HepG2 (cell line): Measurements from ENCODE around the gene BAIAP2L1. TPM values are rescaled to one million over a fixed set of nuclear protein-coding genes. Genes with fewer than 3 reads are reported as not detected.

Experiments
- ARNT2 ChIP-seq: sonication (generic); formaldehyde crosslinking; IDR thresholded peaks from 2 replicates; pipeline ENCODE4 v1.8.0; 2022; ENCODE audit warnings: mild to moderate bottlenecking, low read depth, missing genetic modification reagents, moderate library complexity
- ATM ChIP-seq: fragments of 450-650 bp; IDR thresholded peaks from 2 replicates; pipeline ENCODE4 v1.7.1; 2017; ENCODE audit warnings: mild to moderate bottlenecking, borderline replicate concordance
- CREB1 ChIP-seq, 2 experiments: fragments of 450-650 bp in 1 of 2; IDR thresholded peaks; 2 replicates each; pipeline ENCODE4 v1.6.1; 2016 to 2017; ENCODE audit warnings: control low read depth in 1 of 2, mild to moderate bottlenecking in 1 of 2, missing compliant biosample characterization in 1 of 2, missing genetic modification characterization in 1 of 2
- CTCF ChIP-seq: sonication (generic); formaldehyde crosslinking; IDR thresholded peaks from 2 replicates; pipeline ENCODE4 v1.5.0; 2020; ENCODE audit warnings: mild to moderate bottlenecking, missing genetic modification reagents, moderate library complexity
- GABPA ChIP-seq, 2 experiments: IDR thresholded peaks; 2 replicates each; pipeline ENCODE4 v1.6.1; 2011 to 2016; ENCODE audit warnings: low read depth in 2 of 2, low read length in 1 of 2, missing biosample characterization in 1 of 2, missing genetic modification characterization in 1 of 2
- GATAD1 ChIP-seq: IDR thresholded peaks from 2 replicates; pipeline ENCODE4 v1.6.1; 2016; ENCODE audit warnings: missing genetic modification reagents, missing compliant biosample characterization
- HMG20B ChIP-seq: conservative IDR thresholded peaks from 2 replicates; pipeline ENCODE4 v1.6.1; 2016; ENCODE audit warnings: missing genetic modification reagents, missing compliant biosample characterization
- KAT2B ChIP-seq: fragments of 150-350 bp; IDR thresholded peaks from 2 replicates; pipeline ENCODE4 v1.6.1; 2014; ENCODE audit warnings: low read depth, low read length, borderline replicate concordance
- KAT8 ChIP-seq: IDR thresholded peaks from 2 replicates; pipeline ENCODE4 v1.6.1; 2016; ENCODE audit warnings: missing genetic modification reagents, missing compliant biosample characterization
- KDM5B ChIP-seq: sonication (generic); formaldehyde crosslinking; IDR thresholded peaks from 2 replicates; pipeline ENCODE4 v1.4.0; 2020; ENCODE audit warnings: missing genetic modification reagents, mild to moderate bottlenecking, borderline replicate concordance
- PATZ1 ChIP-seq: sonication (generic); formaldehyde crosslinking; IDR thresholded peaks from 2 replicates; pipeline ENCODE4 v1.4.0; 2020; ENCODE audit warnings: missing genetic modification reagents
- POLR2AphosphoS5 ChIP-seq: IDR thresholded peaks from 2 replicates; pipeline ENCODE4 v1.6.1; 2012; ENCODE audit warnings: low read depth, low read length
- SOX5 ChIP-seq: IDR thresholded peaks from 2 replicates; pipeline ENCODE4 v1.6.1; 2016; ENCODE audit warnings: borderline replicate concordance
- THAP11 ChIP-seq: IDR thresholded peaks from 2 replicates; pipeline ENCODE4 v1.6.1; 2016; ENCODE audit warnings: missing biosample characterization, missing genetic modification reagents
- ZBTB25 ChIP-seq: IDR thresholded peaks from 2 replicates; pipeline ENCODE4 v1.6.1; 2018; ENCODE audit warnings: missing genetic modification reagents
- ZMAT5 ChIP-seq: sonication (generic); formaldehyde crosslinking; IDR thresholded peaks from 2 replicates; pipeline ENCODE4 v1.5.0; 2020; ENCODE audit warnings: mild to moderate bottlenecking, low read depth, missing genetic modification reagents, borderline replicate concordance
- ZNF230 ChIP-seq: sonication (generic); formaldehyde crosslinking; IDR thresholded peaks from 2 replicates; pipeline ENCODE4 v1.4.0; 2020; ENCODE audit warnings: mild to moderate bottlenecking, missing genetic modification reagents
- ZNF274 ChIP-seq: sonication (generic); formaldehyde crosslinking; IDR thresholded peaks from 2 replicates; pipeline ENCODE4 v1.5.1; 2020; ENCODE audit warnings: mild to moderate bottlenecking, missing genetic modification reagents
- ZNF326 ChIP-seq: sonication (generic); formaldehyde crosslinking; IDR thresholded peaks from 2 replicates; pipeline ENCODE4 v1.4.0; 2020; ENCODE audit warnings: missing genetic modification reagents, borderline replicate concordance
- ZNF354B ChIP-seq: sonication (generic); formaldehyde crosslinking; IDR thresholded peaks from 2 replicates; pipeline ENCODE4 v1.8.0; 2022; ENCODE audit warnings: mild to moderate bottlenecking, missing genetic modification reagents
- ZNF430 ChIP-seq: sonication (generic); formaldehyde crosslinking; IDR thresholded peaks from 2 replicates; pipeline ENCODE4 v1.9.0; 2021; ENCODE audit warnings: mild to moderate bottlenecking, missing genetic modification reagents
- ZNF512 ChIP-seq: sonication (generic); formaldehyde crosslinking; IDR thresholded peaks from 2 replicates; pipeline ENCODE4 v1.4.0; 2020; ENCODE audit warnings: mild to moderate bottlenecking, missing genetic modification reagents
- ZNF543 ChIP-seq: sonication (generic); formaldehyde crosslinking; IDR thresholded peaks from 2 replicates; pipeline ENCODE4 v1.4.0; 2020; ENCODE audit warnings: mild to moderate bottlenecking, missing genetic modification reagents
- ZNF691 ChIP-seq: sonication (generic); formaldehyde crosslinking; IDR thresholded peaks from 2 replicates; pipeline ENCODE4 v1.4.0; 2020; ENCODE audit warnings: missing genetic modification reagents, low read depth, mild to moderate bottlenecking, borderline replicate concordance
- polyA plus RNA-seq, 8 experiments: library from polyadenylated mRNA; depleted of rRNA in 3 of 8; stranded (reverse) in 7 of 8; unstranded in 1 of 8; fragments of >200 nt; fragmentation: Illumina TruSeq in 4 of 8; extraction: Trizol in 4 of 8; gene quantifications; 2 replicates each; pipeline versions ENCODE4 v1.2.1 to v1.2.3, GENCODE V29; 2011 to 2016; ENCODE audit warnings: low read depth in 4 of 8, missing spikeins in 1 of 8, mixed read lengths in 1 of 8; ENCODE audit not compliant: insufficient read depth in 1 of 8
- total RNA-seq, 5 experiments: library from RNA; depleted of rRNA; stranded (reverse); fragments of >200 nt; fragmentation: Illumina TruSeq; extraction: Trizol; gene quantifications; 2 replicates each; pipeline ENCODE4 v1.2.3, GENCODE V29; 2016; ENCODE audit warnings: low read depth in 1 of 5

The BAIAP2L1 gene
- total and polyA plus RNA-seq, 2 of the 13 experiments (the other 11 are each of a cell fraction or from before 2014, with no cell fraction given), result 13.0 to 21.5 TPM

GRCh38 chr7:98250789-98251188, 150.1 kb downstream of the BAIAP2L1 start (continued):
- peak; percentile 18; the same call in 1 of the 2 replicates for TF ChIP-seq THAP11 (CRISPR knock-in tag)
- TF ChIP-seq ATM, result no peak
- TF ChIP-seq ZBTB25 (CRISPR knock-in tag), result 0 out of 2 replicates have a peak, but pooled peaks have one; percentile 7
- peak; percentile 35 for TF ChIP-seq CTCF (CRISPR knock-in tag)
- TF ChIP-seq PATZ1 (CRISPR knock-in tag), result peak; percentile 35; the same call in 1 of the 2 replicates
- TF ChIP-seq ZNF691 (CRISPR knock-in tag), result no peak
- no peak for TF ChIP-seq ZNF354B (CRISPR knock-in tag)
- no peak for TF ChIP-seq ZNF430 (CRISPR knock-in tag)
- TF ChIP-seq ZNF326 (CRISPR knock-in tag), result no peak
- no peak for TF ChIP-seq KDM5B (CRISPR knock-in tag)
- TF ChIP-seq SOX5 (CRISPR knock-in tag), result no peak
- peak; percentile 50 for TF ChIP-seq GABPA (IDR thresholded peaks at IDR 0.05; ENCODE audit: low read depth, low read length)
- TF ChIP-seq GABPA (CRISPR knock-in tag; IDR thresholded peaks at IDR 0.05; ENCODE audit: low read depth), result peak; percentile 89
- no peak for TF ChIP-seq ZNF512 (CRISPR knock-in tag)
- TF ChIP-seq ZNF543 (CRISPR knock-in tag), result no peak
- TF ChIP-seq KAT8 (CRISPR knock-in tag), result peak; percentile 53; the same call in 1 of the 2 replicates
- peak; percentile 47; the same call in 1 of the 2 replicates for TF ChIP-seq GATAD1 (CRISPR knock-in tag)
- no peak for TF ChIP-seq ZNF274 (CRISPR knock-in tag)
- no peak for TF ChIP-seq CREB1 (IDR thresholded peaks at IDR 0.05)
- TF ChIP-seq CREB1 (CRISPR knock-in tag; IDR thresholded peaks at IDR 0.05), result peak; percentile 73
- TF ChIP-seq ZNF230 (CRISPR knock-in tag), result no peak
- no peak for TF ChIP-seq KAT2B
- TF ChIP-seq HMG20B (CRISPR knock-in tag), result no peak
- TF ChIP-seq ZMAT5, result no peak
- TF ChIP-seq POLR2AphosphoS5, result peak; percentile 42; the same call in 1 of the 2 replicates
- no peak for TF ChIP-seq ARNT2 (CRISPR knock-in tag)
